GM23248 (cell line): ENCODE data around the gene LIN7B.

Experiments used
- EZH2 ChIP-seq: fragments of 200-600 bp; sonication (generic); IDR thresholded peaks from 2 replicates; pipeline ENCODE4 v1.6.1; 2018; ENCODE audit warnings: antibody characterized with exemption, mild to moderate bottlenecking; ENCODE audit not compliant: insufficient read depth, poor library complexity, severe bottlenecking
- EZH2phosphoT487 ChIP-seq: fragments of 200-600 bp; sonication (generic); IDR thresholded peaks from 2 replicates; pipeline ENCODE4 v1.6.1; 2018; ENCODE audit warnings: antibody characterized with exemption, moderate library complexity, mild to moderate bottlenecking, low read depth; ENCODE audit not compliant: insufficient read depth

DNA sequence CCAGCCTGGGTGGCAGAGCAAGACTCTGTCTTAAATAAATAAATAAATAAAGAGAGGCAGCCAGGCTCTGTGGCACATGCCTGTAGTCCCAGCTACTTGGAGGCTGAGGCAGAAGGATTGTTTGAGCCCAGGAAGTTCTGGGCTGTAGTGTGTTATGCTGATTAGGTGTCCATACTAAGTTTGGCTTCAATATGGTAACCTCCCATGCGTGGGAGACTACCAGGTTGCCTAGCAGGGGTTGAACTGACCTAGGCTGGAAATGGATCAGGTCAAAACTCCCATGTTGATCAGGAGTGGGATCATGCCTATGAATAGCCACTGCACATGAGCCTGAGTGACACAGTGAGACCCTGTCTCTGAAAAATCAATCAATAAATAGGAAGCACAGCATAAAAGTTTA, 32.9 kb upstream of the LIN7B start:
- no peak for TF ChIP-seq EZH2
- no peak for TF ChIP-seq EZH2phosphoT487
